Neural cell (in vitro differentiated cells): Measurements from ENCODE around the gene ZNF418.

Experiments used
- EP300 ChIP-seq: fragments of 450-650 bp; conservative IDR thresholded peaks from 2 replicates; pipeline ENCODE4 v1.6.1; 2014; ENCODE audit warnings: antibody characterized with exemption, mild to moderate bottlenecking, moderate library complexity; ENCODE audit not compliant: poor library complexity, severe bottlenecking
- EZH2 ChIP-seq: fragments of 200-600, 300-800 bp; shearing (Covaris generic), sonication (generic); IDR thresholded peaks from 2 replicates; pipeline ENCODE4 v1.6.1; 2014; ENCODE audit warnings: antibody characterized with exemption, low read length, borderline replicate concordance, mild to moderate bottlenecking; ENCODE audit not compliant: insufficient read depth, poor library complexity, severe bottlenecking
- MXI1 ChIP-seq: fragments of 450-650 bp; conservative IDR thresholded peaks from 2 replicates; pipeline ENCODE4 v1.6.1; 2014; ENCODE audit warnings: antibody characterized with exemption, mild to moderate bottlenecking; ENCODE audit not compliant: poor library complexity, severe bottlenecking
- POLR2AphosphoS5 ChIP-seq: IDR thresholded peaks from 2 replicates; pipeline ENCODE4 v1.6.1; 2012
- RAD21 ChIP-seq: fragments of 450-650 bp; conservative IDR thresholded peaks from 2 replicates; pipeline ENCODE4 v1.6.1; 2014; ENCODE audit warnings: antibody characterized with exemption, mild to moderate bottlenecking, moderate library complexity
- REST ChIP-seq: IDR thresholded peaks from 2 replicates; pipeline ENCODE4 v1.6.1; 2012; ENCODE audit warnings: borderline replicate concordance
- TAF1 ChIP-seq: IDR thresholded peaks from 2 replicates; pipeline ENCODE4 v1.6.1; 2012; ENCODE audit warnings: low read depth
- TF ChIP-seq, protein P1 (sequence below): fragments of 450-650 bp; IDR thresholded peaks from 2 replicates; pipeline ENCODE4 v1.5.1; 2014; ENCODE audit warnings: antibody characterized with exemption, mild to moderate bottlenecking, moderate library complexity; ENCODE audit not compliant: poor library complexity, severe bottlenecking

GRCh38 chr19:57941593-57941992, 6.4 kb upstream of the ZNF418 start:
- TF ChIP-seq, protein P1, sequence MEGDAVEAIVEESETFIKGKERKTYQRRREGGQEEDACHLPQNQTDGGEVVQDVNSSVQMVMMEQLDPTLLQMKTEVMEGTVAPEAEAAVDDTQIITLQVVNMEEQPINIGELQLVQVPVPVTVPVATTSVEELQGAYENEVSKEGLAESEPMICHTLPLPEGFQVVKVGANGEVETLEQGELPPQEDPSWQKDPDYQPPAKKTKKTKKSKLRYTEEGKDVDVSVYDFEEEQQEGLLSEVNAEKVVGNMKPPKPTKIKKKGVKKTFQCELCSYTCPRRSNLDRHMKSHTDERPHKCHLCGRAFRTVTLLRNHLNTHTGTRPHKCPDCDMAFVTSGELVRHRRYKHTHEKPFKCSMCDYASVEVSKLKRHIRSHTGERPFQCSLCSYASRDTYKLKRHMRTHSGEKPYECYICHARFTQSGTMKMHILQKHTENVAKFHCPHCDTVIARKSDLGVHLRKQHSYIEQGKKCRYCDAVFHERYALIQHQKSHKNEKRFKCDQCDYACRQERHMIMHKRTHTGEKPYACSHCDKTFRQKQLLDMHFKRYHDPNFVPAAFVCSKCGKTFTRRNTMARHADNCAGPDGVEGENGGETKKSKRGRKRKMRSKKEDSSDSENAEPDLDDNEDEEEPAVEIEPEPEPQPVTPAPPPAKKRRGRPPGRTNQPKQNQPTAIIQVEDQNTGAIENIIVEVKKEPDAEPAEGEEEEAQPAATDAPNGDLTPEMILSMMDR: no peak
- TF ChIP-seq POLR2AphosphoS5 (no peak), REST (no peak), EP300 (no peak), EZH2 (no peak), RAD21 (no peak), MXI1 (no peak), TAF1 (no peak)
